CD4-positive, alpha-beta T cell (primary cell): ENCODE measurements around the gene SPHK1. TPM values are rescaled to one million over a fixed set of nuclear protein-coding genes. Genes with fewer than 3 reads are reported as not detected.

Experiments
- ATAC-seq: fragments of 200-7000 bp; cut with Tn5 transposase; one replicate; pipeline ENCODE4 v1.10.0; 2022; ENCODE audit warnings: mild to moderate bottlenecking; ENCODE audit not compliant: poor library complexity
- CTCF ChIA-PET: fragments of 350-600 bp; sonication (Branson Sonifier 250); formaldehyde crosslinking; loops from one replicate; lab custom pipeline; 2021; ENCODE audit warnings: antibody characterized with exemption, inconsistent platforms; lab: Charles Lee
- POLR2A ChIA-PET: fragments of 350-600 bp; sonication (Branson Sonifier 250); formaldehyde crosslinking; loops from one replicate; lab custom pipeline; 2021; ENCODE audit warnings: antibody characterized with exemption, inconsistent platforms; lab: Charles Lee
- DNase-seq, 14 experiments: peaks; one replicate each; pipeline ENCODE4 v3.0.0-alpha.2; 2013 to 2020; ENCODE audit warnings: mixed read lengths in 2 of 14
- H3K27ac ChIP-seq, 2 donors: one replicate each; pipeline versions ENCODE4 v1.5.1 to v1.7.0; 2013; ENCODE audit warnings: low read length in 2 of 2, low read depth in 1 of 2, mild to moderate bottlenecking in 1 of 2
- H3K27me3 ChIP-seq, 2 experiments: 1 replicate in 1 of 2; 2 replicates in 1 of 2; pipeline versions ENCODE4 v1.6.1 to v1.7.0; 2013; ENCODE audit warnings: low read length in 2 of 2, control low read depth in 1 of 2, mild to moderate bottlenecking in 1 of 2, moderate library complexity in 1 of 2; ENCODE audit not compliant: insufficient read depth in 2 of 2, control insufficient read depth in 1 of 2
- H3K36me3 ChIP-seq: one replicate; pipeline ENCODE4 v1.6.1; 2013; ENCODE audit warnings: low read length, control low read depth; ENCODE audit not compliant: insufficient read depth
- H3K4me1 ChIP-seq: one replicate; pipeline ENCODE4 v1.6.1; 2013; ENCODE audit warnings: low read length, control low read depth; ENCODE audit not compliant: insufficient read depth
- H3K4me3 ChIP-seq: one replicate; pipeline ENCODE4 v1.5.1; 2013; ENCODE audit warnings: mild to moderate bottlenecking, low read length, moderate library complexity
- H3K9me3 ChIP-seq, 2 experiments: 1 replicate in 1 of 2; 2 replicates in 1 of 2; pipeline versions ENCODE4 v1.6.1 to v1.7.0; 2013; ENCODE audit warnings: low read length in 2 of 2, mild to moderate bottlenecking in 2 of 2, control low read depth in 1 of 2, moderate library complexity in 1 of 2; ENCODE audit not compliant: control insufficient read depth in 1 of 2, insufficient read depth in 1 of 2
- H3K27ac Mint-ChIP-seq: one replicate; pipeline ENCODE4 v1.8.0; 2020; ENCODE audit warnings: mixed read lengths
- H3K27me3 Mint-ChIP-seq: one replicate; pipeline ENCODE4 v1.8.0; 2021; ENCODE audit warnings: mixed read lengths
- H3K36me3 Mint-ChIP-seq: one replicate; pipeline ENCODE4 v1.8.0; 2021; ENCODE audit warnings: low read depth, mixed read lengths
- H3K4me1 Mint-ChIP-seq: one replicate; pipeline ENCODE4 v1.8.0; 2021; ENCODE audit warnings: low read depth, mixed read lengths
- H3K4me3 Mint-ChIP-seq: one replicate; pipeline ENCODE4 v1.8.0; 2020; ENCODE audit warnings: mild to moderate bottlenecking, mixed read lengths
- H3K9me3 Mint-ChIP-seq: one replicate; pipeline ENCODE4 v1.8.0; 2020; ENCODE audit warnings: mixed read lengths
- CTCF ChIP-seq: fragments of 200-600 bp; IDR thresholded peaks from one replicate; pipeline ENCODE4 v1.8.0; 2022; ENCODE audit warnings: antibody characterized with exemption, mild to moderate bottlenecking
- intact Hi-C, 2 experiments: fragments of 100-400 bp; cut with DNase I in 1 of 2; cut with micrococcal nuclease in 1 of 2; formaldehyde crosslinking; loops; one replicate each; pipeline versions ENCODE4 v1.15.1 to v1.9.0; 2023 to 2025; cut with DNase I, micrococcal nuclease
- total RNA-seq, 174 experiments: library from RNA in 2 of 174; stranded (reverse) in 2 of 174; gene quantifications; one replicate each; pipeline ENCODE4 v1.2.3 and lab custom pipeline; 2021 to 2026

SPHK1 gene
- total RNA-seq, 2 experiments from 2014 or later, result 0.45 to 1.1 TPM

- H3K4me3 Mint-ChIP-seq, result no peak overlapping the region
- H3K27ac ChIP-seq, result no peak overlapping the region
- intact Hi-C loops, result no loop called here
- peaks cover 28% of the 10 kb centered on the region for H3K4me1 Mint-ChIP-seq
- CTCF ChIA-PET, result no interaction called here
- no peak for TF ChIP-seq CTCF
- H3K27me3 Mint-ChIP-seq, result no peaks in the 10 kb centered on the region
- H3K4me3 ChIP-seq, result no peak overlapping the region
- H3K36me3 Mint-ChIP-seq, result peaks cover 10% of the 10 kb centered on the region
- H3K9me3 Mint-ChIP-seq, result no peaks in the 10 kb centered on the region
- H3K36me3 ChIP-seq, result peaks cover 14% of the 10 kb centered on the region
- POLR2A ChIA-PET, result no interaction called here
- H3K4me1 ChIP-seq, result peaks cover 3% of the 10 kb centered on the region
- DNase-seq (no peak), ATAC-seq (no peak)
- H3K27me3 ChIP-seq, result no peaks in the 10 kb centered on the region
- no peaks in the 10 kb centered on the region for H3K9me3 ChIP-seq
- no peak overlapping the region for H3K27ac Mint-ChIP-seq
These were observed 38.0 kb downstream of the SPHK1 start for GRCh38 chr17:76422406-76422805.

- intact Hi-C loops, result no loop called here
- POLR2A ChIA-PET, result no interaction called here
- Mint-ChIP-seq H3K4me1 (peaks cover 26% of the 10 kb centered on the region), H3K27me3 (no peaks in the 10 kb centered on the region), H3K36me3 (peaks cover 10% of the 10 kb centered on the region), H3K27ac (no peak overlapping the region), H3K9me3 (no peaks in the 10 kb centered on the region), H3K4me3 (no peak overlapping the region)
- CTCF ChIA-PET, result no interaction called here
- Histone ChIP-seq H3K27me3 (no peaks in the 10 kb centered on the region), H3K4me1 (peaks cover 3% of the 10 kb centered on the region), H3K9me3 (no peaks in the 10 kb centered on the region), H3K36me3 (peaks cover 10% of the 10 kb centered on the region), H3K4me3 (no peak overlapping the region), H3K27ac (no peak overlapping the region)
- DNase-seq (no peak), ATAC-seq (no peak)
- TF ChIP-seq CTCF, result no peak
These were observed 38.5 kb downstream of the SPHK1 start for GRCh38 chr17:76422860-76423259.

- intact Hi-C loops, result no loop called here
- Histone ChIP-seq H3K36me3 (peaks cover 7% of the 10 kb centered on the region), H3K4me1 (no peaks in the 10 kb centered on the region), H3K4me3 (no peak overlapping the region), H3K27me3 (no peaks in the 10 kb centered on the region), H3K9me3 (no peaks in the 10 kb centered on the region), H3K27ac (no peak overlapping the region)
- peaks cover 10% of the 10 kb centered on the region for H3K36me3 Mint-ChIP-seq
- DNase-seq (no peak), ATAC-seq (no peak)
- no peak overlapping the region for H3K4me3 Mint-ChIP-seq
- no peak for TF ChIP-seq CTCF
- ChIA-PET CTCF (interaction anchor here (1.1 to 1.3 kb wide), 2 partner anchors 18 to 29 kb away, joined by 4 to 5 read pairs; no protein-coding TSS in a partner anchor), POLR2A (no interaction called here)
- no peaks in the 10 kb centered on the region for H3K9me3 Mint-ChIP-seq
- H3K27me3 Mint-ChIP-seq, result no peaks in the 10 kb centered on the region
- peaks cover 20% of the 10 kb centered on the region for H3K4me1 Mint-ChIP-seq
- no peak overlapping the region for H3K27ac Mint-ChIP-seq
These were observed 42.4 kb downstream of the SPHK1 start for GRCh38 chr17:76426853-76427252.
